Heart left ventricle (tissue), 16 donors: ENCODE measurements around the gene TPP2. TPM values are rescaled to one million over a fixed set of nuclear protein-coding genes. Genes with fewer than 3 reads are reported as not detected.

ENCODE experiments used
- ATAC-seq, 4 donors: fragments of 200-7000 bp; cut with Tn5 transposase; one replicate each; pipeline ENCODE4 v1.9.1; 2020 to 2022; ENCODE audit warnings: moderate library complexity in 4 of 4, mild to moderate bottlenecking in 3 of 4, moderate number of reproducible peaks in 1 of 4
- DNase-seq, 5 donors: peaks; one replicate each; pipeline ENCODE4 v3.0.0-alpha.2; 2020
- H3K27ac ChIP-seq, 12 donors: fragments of 200-600 bp; sonication (generic) in 4 of 12; one replicate each; pipeline versions ENCODE4 v1.5.0 to v1.8.0; 2016 to 2022; ENCODE audit warnings: mild to moderate bottlenecking in 2 of 12
- H3K27me3 ChIP-seq, 9 donors: fragments of 200-600 bp; sonication (generic) in 2 of 9; one replicate each; pipeline versions ENCODE4 v1.5.1 to v1.8.0; 2016 to 2022; ENCODE audit warnings: mild to moderate bottlenecking in 3 of 9
- H3K36me3 ChIP-seq, 9 donors: fragments of 200-600 bp; sonication (generic) in 2 of 9; one replicate each; pipeline versions ENCODE4 v1.5.0 to v1.8.0; 2018 to 2022; ENCODE audit warnings: mild to moderate bottlenecking in 2 of 9
- H3K4me1 ChIP-seq, 12 donors: fragments of 200-600 bp; sonication (generic) in 4 of 12; one replicate each; pipeline versions ENCODE4 v1.5.0 to v1.8.0; 2016 to 2022; ENCODE audit warnings: mild to moderate bottlenecking in 3 of 12
- H3K4me3 ChIP-seq, 12 donors: fragments of 200-600 bp; sonication (generic) in 4 of 12; one replicate each; pipeline versions ENCODE4 v1.5.0 to v1.8.0; 2017 to 2022; ENCODE audit warnings: mild to moderate bottlenecking in 9 of 12, moderate library complexity in 4 of 12
- H3K9me3 ChIP-seq, 12 donors: fragments of 200-600 bp; sonication (generic) in 4 of 12; one replicate each; pipeline versions ENCODE4 v1.5.0 to v1.8.0; 2016 to 2022; ENCODE audit warnings: mild to moderate bottlenecking in 1 of 12
- CTCF ChIP-seq, 12 donors: fragments of 200-600 bp; sonication (generic) in 4 of 12; IDR thresholded peaks; one replicate each; pipeline versions ENCODE4 v1.5.0 to v1.8.0; 2018 to 2022; ENCODE audit warnings: antibody characterized with exemption in 12 of 12, mild to moderate bottlenecking in 5 of 12
- POLR2A ChIP-seq, 2 donors: fragments of 450-650 bp; IDR thresholded peaks; one replicate each; pipeline ENCODE4 v1.6.1; 2017; ENCODE audit warnings: antibody characterized with exemption in 2 of 2, mild to moderate bottlenecking in 2 of 2, moderate library complexity in 2 of 2
- WGBS, 4 donors: extraction: QIAGEN DNeasy Blood & Tissue Kit in 2 of 4; methylation state at CpG; one replicate each; pipeline versions ENCODE4 v1.1.5 to v1.1.7; 2013 to 2018; 5-methylcytosine and 5-hydroxymethylcytosine counted together
- intact Hi-C, 10 donors: fragments of 100-400 bp; cut with DNase I; formaldehyde crosslinking; loops; one replicate each; pipeline versions ENCODE4 v1.11.1 to v1.14.2; 2022
- polyA plus RNA-seq, 2 donors: library from polyadenylated mRNA; stranded (reverse); fragments of 200-250 nt; gene quantifications; one replicate each; pipeline ENCODE4 v1.2.3, GENCODE V29; 2013
- total RNA-seq, 9 donors: library from RNA; depleted of rRNA in 2 of 9; stranded (reverse); fragments of >200 nt in 2 of 9; fragmentation: NEBNext Ultra II Directional in 3 of 9; extraction: Animal tissue kit (Norgen Biotek cat#: 25700) in 3 of 9; gene quantifications; one replicate each; pipeline versions ENCODE4 v1.1.0 to v1.2.4, GENCODE V29; 2016 to 2023
- donor health status: ischemic (EF 13 %, LVEDD 7.1; RV severe dilation, severe dysfunction).
- donor health status: healthy with polysubstance abuse.
- donor health status: DM: no; HTN: yes; CAD: no.
- donor health status: DM: no; HTN: no; CAD: no.
- donor health status: ischemic (EF 25% LVEDD 6.9; RV normal size, moderate dysfunction).
- donor health status: ischemic (EF 25% LVEDD 5.7; RV mildly dilated, moderate dysfunction).
- donor health status: healthy.
- donor health status: DM: yes; HTN: yes; CAD: no.
- donor health status: ischemic (EF 35%, LVEDD 5.7; RV mildly dilated, moderate dysfunction).
- donor health status: nonischemic (EF 11% LVEDD 7.7; RV severe dilation, severe dysfunction).
- donor health status: DM: yes; HTN: yes; CAD: no.
- donor health status: PGD.
- donor health status: ischemic (EF 29% LVEDD 5.4; RV normal size, mild dysfunction).
- donor health status: nonischemic (EF 23%, LVEDD 6.1; RV moderate dilation, normal function).

The TPP2 gene
- total and polyA plus RNA-seq, 11 donors, result 13.0 to 37.9 (median 32.4) TPM

GRCh38 chr13:102631198-102631597, 34.4 kb downstream of the TPP2 start:
- peaks cover 0 to 100% (median 98%) of the 10 kb centered on the region in 9 donors for H3K36me3 ChIP-seq
- no peaks in the 10 kb centered on the region for H3K9me3 ChIP-seq
- ATAC-seq, result peak in 1 of 4 donors; percentile 34
- no peak overlapping the region for H3K27ac ChIP-seq
- H3K27me3 ChIP-seq, result no peaks in the 10 kb centered on the region
- TF ChIP-seq POLR2A (IDR thresholded peaks at IDR 0.05), result no peak
- no peak for TF ChIP-seq CTCF (IDR thresholded peaks at IDR 0.05)
- WGBS, 4 donors, result 53 to 73% (median 72%) methylated on average over 2 of the region's 2 CpGs
- no peak for DNase-seq
- H3K4me3 ChIP-seq, result no peak overlapping the region
- intact Hi-C loops, result no loop called here
- peaks cover 0 to 3% (median 0%) of the 10 kb centered on the region in 12 donors for H3K4me1 ChIP-seq

GRCh38 chr13:102638741-102639140, 42.0 kb downstream of the TPP2 start:
- intact Hi-C loops, result no loop called here
- H3K4me3 ChIP-seq, result no peak overlapping the region
- no peaks in the 10 kb centered on the region for H3K9me3 ChIP-seq
- H3K27ac ChIP-seq, result no peak overlapping the region
- WGBS, 4 donors, result 47 to 68% (median 55%) methylated on average over 3 of the region's 3 CpGs
- DNase-seq, result no peak
- ATAC-seq, result no peak
- H3K36me3 ChIP-seq, result peaks cover 0 to 100% (median 96%) of the 10 kb centered on the region in 9 donors
- peaks cover 0 to 30% (median 3%) of the 10 kb centered on the region in 12 donors for H3K4me1 ChIP-seq
- TF ChIP-seq CTCF (IDR thresholded peaks at IDR 0.05), result no peak
- TF ChIP-seq POLR2A (IDR thresholded peaks at IDR 0.05), result no peak
- H3K27me3 ChIP-seq, result no peaks in the 10 kb centered on the region

- Histone ChIP-seq H3K27me3 (no peaks in the 10 kb centered on the region), H3K4me1 (peaks cover 0 to 30% (median 3%) of the 10 kb centered on the region in 12 donors), H3K4me3 (no peak overlapping the region), H3K27ac (no peak overlapping the region), H3K9me3 (no peaks in the 10 kb centered on the region), H3K36me3 (peaks cover 0 to 100% (median 96%) of the 10 kb centered on the region in 9 donors)
- intact Hi-C loops, result no loop called here
- TF ChIP-seq POLR2A (IDR thresholded peaks at IDR 0.05), result no peak
- no peak for TF ChIP-seq CTCF (IDR thresholded peaks at IDR 0.05)
- ATAC-seq (no peak), DNase-seq (no peak)
- WGBS, 4 donors, result 44 to 73% (median 63%) methylated on average over 4 of the region's 4 CpGs
These were observed 45.2 kb downstream of the TPP2 start for GRCh38 chr13:102642029-102642428.

GRCh38 chr13:102642475-102642874, 45.7 kb downstream of the TPP2 start:
- intact Hi-C loops, result no loop called here
- Histone ChIP-seq H3K27ac (peak overlapping the region in 2 of 12 donors; percentile 10), H3K9me3 (no peaks in the 10 kb centered on the region), H3K27me3 (no peaks in the 10 kb centered on the region), H3K4me3 (no peak overlapping the region), H3K4me1 (peaks cover 0 to 30% (median 3%) of the 10 kb centered on the region in 12 donors), H3K36me3 (peaks cover 0 to 100% (median 96%) of the 10 kb centered on the region in 9 donors)
- peak; percentile 79 to 87 (median 86) for ATAC-seq
- DNase-seq, result peak; percentile 47 to 76 (median 67)
- 50 to 62% (median 58%) methylated on average over 6 of the region's 6 CpGs for WGBS, 4 donors
- TF ChIP-seq POLR2A (IDR thresholded peaks at IDR 0.05), result no peak
- no peak for TF ChIP-seq CTCF (IDR thresholded peaks at IDR 0.05)
